HepG2 (cell line): ENCODE data around the gene SURF1. TPM values are rescaled to one million over a fixed set of nuclear protein-coding genes. Genes with fewer than 3 reads are reported as not detected.

Experiments
- ATAC-seq: fragments of 200-7000 bp; cut with Tn5 transposase; 3 replicates; pipeline ENCODE4 v1.9.1; 2020; ENCODE audit warnings: mild to moderate bottlenecking, moderate library complexity
- BruUV-seq: library from RNA; stranded (reverse); fragments of 400-500 nt; replicated peaks from 2 replicates; lab custom pipeline; 2021; lab: Mats Ljungman, UMichigan
- CTCF ChIA-PET: fragments of 300-600 bp; formaldehyde crosslinking; extraction: SDS; loops from one replicate; lab custom pipeline; 2021; ENCODE audit warnings: low total read pairs, inconsistent platforms, low intra/inter-chr PET ratio; lab: Yijun Ruan, JAX
- POLR2A ChIA-PET: fragments of 350-600 bp; sonication (Branson Sonifier 250); formaldehyde crosslinking; loops from one replicate; lab custom pipeline; 2020; ENCODE audit warnings: antibody characterized with exemption, inconsistent platforms; lab: Yijun Ruan, JAX
- DNase-seq: peaks from one replicate; pipeline ENCODE4 v3.0.0-alpha.2; 2015; ENCODE audit warnings: low spot score
- FAIRE-seq: peaks from 3 replicates; lab custom pipeline; 2011; peaks lifted over from hg19 to GRCh38; lab: Jason Lieb, UNC
- H2AFZ ChIP-seq: one replicate; pipeline ENCODE4 v1.6.1; 2011; ENCODE audit warnings: low read length, inconsistent platforms
- H3K27ac ChIP-seq: fragments of 300-600 bp; 3 replicates; pipeline ENCODE4 v1.8.0; 2011; ENCODE audit warnings: mixed run types, mild to moderate bottlenecking, mixed read lengths, low read length, inconsistent platforms; ENCODE audit not compliant: insufficient read depth; ENCODE audit errors: extremely low read length
- H3K27me3 ChIP-seq, 2 experiments: fragments of 200-600 bp in 1 of 2; 2 replicates in 1 of 2; 3 replicates in 1 of 2; pipeline versions ENCODE4 v1.6.0 to v1.8.0; 2011; ENCODE audit warnings: low read length in 2 of 2, mild to moderate bottlenecking in 2 of 2, moderate library complexity in 2 of 2, inconsistent platforms in 1 of 2; ENCODE audit not compliant: insufficient read depth in 2 of 2, control insufficient read depth in 1 of 2
- H3K36me3 ChIP-seq, 2 experiments: fragments of 200-600 bp in 1 of 2; replicated peaks in 1 of 2; 2 replicates in 1 of 2; 3 replicates in 1 of 2; pipeline versions ENCODE4 v1.5.1 to v1.8.0; 2011; ENCODE audit warnings: low read length in 2 of 2, inconsistent platforms in 1 of 2; ENCODE audit not compliant: insufficient read depth in 2 of 2, control insufficient read depth in 1 of 2
- H3K4me1 ChIP-seq: 2 replicates; pipeline ENCODE4 v1.5.1; 2012; ENCODE audit warnings: low read length, inconsistent platforms; ENCODE audit not compliant: insufficient read depth
- H3K4me2 ChIP-seq: 2 replicates; pipeline ENCODE4 v1.6.0; 2011; ENCODE audit warnings: low read depth, low read length, inconsistent platforms
- H3K4me3 ChIP-seq, 3 experiments: fragments of 200-600 bp in 1 of 3; sonication (generic), shearing (Covaris generic) in 1 of 3; replicated peaks in 1 of 3; 2 replicates each; pipeline ENCODE4 v1.5.1; 2011 to 2016; ENCODE audit warnings: low read length in 3 of 3, inconsistent platforms in 2 of 3, low read depth in 2 of 3, mild to moderate bottlenecking in 2 of 3, control low read depth in 1 of 3, mixed read lengths in 1 of 3; ENCODE audit not compliant: insufficient read depth in 1 of 3
- H3K79me2 ChIP-seq: one replicate; pipeline ENCODE4 v1.6.1; 2011; ENCODE audit warnings: low read length, inconsistent platforms; ENCODE audit not compliant: insufficient read depth
- H3K9ac ChIP-seq: 2 replicates; pipeline ENCODE4 v1.6.0; 2011; ENCODE audit warnings: mild to moderate bottlenecking, low read depth, low read length, inconsistent platforms; ENCODE audit not compliant: insufficient read depth
- H3K9me3 ChIP-seq: 2 replicates; pipeline ENCODE4 v1.5.1; 2012; ENCODE audit warnings: mild to moderate bottlenecking, low read length
- H4K20me1 ChIP-seq: 2 replicates; pipeline ENCODE4 v1.6.0; 2011; ENCODE audit warnings: inconsistent platforms, mild to moderate bottlenecking, low read length, moderate library complexity; ENCODE audit not compliant: insufficient read depth
- POLR2G ChIP-seq: fragments of 200-400 bp; formaldehyde crosslinking; IDR thresholded peaks from 2 replicates; pipeline ENCODE4 v1.6.1; 2018; ENCODE audit warnings: mild to moderate bottlenecking, low read depth, low read length, moderate library complexity
- RELA ChIP-seq: sonication (generic); formaldehyde crosslinking; IDR thresholded peaks from 2 replicates; pipeline ENCODE4 v1.4.0; 2020; ENCODE audit warnings: missing genetic modification reagents
- STAT6 ChIP-seq: sonication (generic); formaldehyde crosslinking; IDR thresholded peaks from 2 replicates; pipeline ENCODE4 v1.4.0; 2020; ENCODE audit warnings: missing genetic modification reagents, mild to moderate bottlenecking, borderline replicate concordance
- ZNF230 ChIP-seq: sonication (generic); formaldehyde crosslinking; IDR thresholded peaks from 2 replicates; pipeline ENCODE4 v1.4.0; 2020; ENCODE audit warnings: mild to moderate bottlenecking, missing genetic modification reagents
- ZSCAN20 ChIP-seq: sonication (generic); formaldehyde crosslinking; IDR thresholded peaks from 2 replicates; pipeline ENCODE4 v1.4.0; 2020; ENCODE audit warnings: missing genetic modification reagents, mild to moderate bottlenecking, borderline replicate concordance
- WGBS: methylation state at CpG from one replicate; pipeline ENCODE4 v1.1.6; 2017; ENCODE audit warnings: low lambda C conversion rate; 5-methylcytosine and 5-hydroxymethylcytosine counted together
- in situ Hi-C: cut with HindIII; loops from 2 replicates; pipeline ENCODE4 v1.10.0; 2017; ENCODE audit warnings: low pct_unique_long_range_greater_than_20kb; ENCODE audit not compliant: extremely low pct_ligation_motif_present
- intact Hi-C: fragments of 100-400 bp; cut with micrococcal nuclease; formaldehyde crosslinking; loops from one replicate; pipeline ENCODE4 v1.10.0; 2022; ENCODE audit not compliant: unreplicated experiment
- polyA plus RNA-seq, 8 experiments: library from polyadenylated mRNA; depleted of rRNA in 3 of 8; stranded (reverse) in 7 of 8; unstranded in 1 of 8; fragments of >200 nt; fragmentation: Illumina TruSeq in 4 of 8; extraction: Trizol in 4 of 8; gene quantifications; 2 replicates each; pipeline versions ENCODE4 v1.2.1 to v1.2.3, GENCODE V29; 2011 to 2016; ENCODE audit warnings: low read depth in 4 of 8, missing spikeins in 1 of 8, mixed read lengths in 1 of 8; ENCODE audit not compliant: insufficient read depth in 1 of 8
- total RNA-seq, 5 experiments: library from RNA; depleted of rRNA; stranded (reverse); fragments of >200 nt; fragmentation: Illumina TruSeq; extraction: Trizol; gene quantifications; 2 replicates each; pipeline ENCODE4 v1.2.3, GENCODE V29; 2016; ENCODE audit warnings: low read depth in 1 of 5
- TF ChIP-seq, protein P1 (sequence below): sonication (generic); formaldehyde crosslinking; conservative IDR thresholded peaks from 2 replicates; pipeline ENCODE4 v1.4.0; 2020; ENCODE audit warnings: missing genetic modification reagents
- TF ChIP-seq, protein P2 (sequence below): sonication (generic); formaldehyde crosslinking; IDR thresholded peaks from 2 replicates; pipeline ENCODE4 v1.4.0; 2020; ENCODE audit warnings: missing genetic modification reagents

Gene SURF1
- total and polyA plus RNA-seq, 2 of the 13 experiments (the other 11 are each of a cell fraction or from before 2014, with no cell fraction given) = 17.8 to 40.7 TPM

DNA sequence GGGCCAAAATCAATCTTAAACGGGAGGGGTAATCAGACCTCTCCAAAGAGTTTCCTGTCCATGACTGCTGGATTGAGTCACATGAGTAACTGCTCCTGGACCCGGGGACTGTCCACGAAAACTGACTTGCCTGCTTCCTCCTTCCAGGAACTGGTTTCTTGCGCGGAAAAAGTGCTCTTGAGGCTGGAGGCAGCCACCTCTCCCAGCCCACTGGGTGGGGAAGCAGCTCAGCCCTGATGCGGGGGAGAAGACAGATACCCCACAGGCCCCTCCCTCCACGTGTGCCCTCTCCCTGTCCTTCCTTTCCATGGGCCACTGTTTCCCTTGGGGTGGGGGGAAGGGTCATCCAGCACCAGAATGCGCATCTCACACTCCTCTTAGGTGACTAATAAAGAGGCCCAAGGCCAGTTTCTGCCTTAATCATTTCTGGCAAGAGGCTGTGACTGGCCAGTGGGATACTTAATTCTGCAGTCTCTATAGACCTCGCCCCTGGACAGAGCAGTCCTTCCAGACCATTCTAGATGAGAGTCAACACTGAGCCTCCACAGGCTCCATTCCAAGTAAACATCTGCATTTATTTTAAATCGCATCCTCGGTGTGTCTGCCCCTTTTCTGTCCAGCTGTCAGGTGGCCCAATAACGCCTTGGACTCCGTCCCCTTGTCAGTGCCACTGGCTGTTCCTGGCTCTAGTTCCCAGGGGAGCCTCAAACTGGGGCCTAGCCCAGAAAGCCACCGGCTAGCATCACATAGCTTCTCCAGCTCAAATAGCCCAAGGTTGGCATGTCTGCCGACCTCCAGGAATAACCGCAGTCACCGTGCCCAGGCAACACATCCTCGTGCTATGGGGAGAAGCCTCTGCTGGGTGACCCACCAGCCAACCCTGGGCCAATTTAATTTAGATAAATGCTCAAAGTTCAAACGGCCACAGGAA lies 49.5 kb upstream of the SURF1 start:
- CTCF ChIA-PET = interaction anchor here (0.6 to 1.9 kb wide), 3 partner anchors 16 to 80 kb away, joined by 4 to 39 read pairs (median 6); partner anchors contain the start of gene ADAMTS13
- H4K20me1 ChIP-seq = 0 out of 2 replicates have a peak, but pooled peaks cover 4% of the 10 kb centered on the region
- no peak overlapping the region for H3K4me2 ChIP-seq
- DNase-seq (no peak), ATAC-seq (no peak), FAIRE-seq (no peak)
- peaks cover 24 to 46% of the 10 kb centered on the region in 2 experiments; a peak in 4 of 5 replicates for H3K36me3 ChIP-seq
- peaks cover 8% of the 10 kb centered on the region for H3K4me1 ChIP-seq
- BruUV-seq = no TSS peak
- H3K27ac ChIP-seq = no peak overlapping the region
- POLR2A ChIA-PET = no interaction called here
- intact Hi-C loops (loop anchor here (2.0 kb wide), 1 partner anchor 19 kb away; no protein-coding TSS in a partner anchor), in situ Hi-C loops (loop anchor here (5.0 kb wide), 2 partner anchors 48 to 82 kb away; partner anchors contain the start of genes SURF1 and SURF2)
- H2AFZ ChIP-seq = no peak overlapping the region
- H3K79me2 ChIP-seq = no peaks in the 10 kb centered on the region
- H3K27me3 ChIP-seq = no peaks in the 10 kb centered on the region
- no peak overlapping the region for H3K9ac ChIP-seq
- H3K4me3 ChIP-seq = no peak overlapping the region
- WGBS = 94% methylated on average over 14 of the region's 19 CpGs
- TF ChIP-seq, protein P1, sequence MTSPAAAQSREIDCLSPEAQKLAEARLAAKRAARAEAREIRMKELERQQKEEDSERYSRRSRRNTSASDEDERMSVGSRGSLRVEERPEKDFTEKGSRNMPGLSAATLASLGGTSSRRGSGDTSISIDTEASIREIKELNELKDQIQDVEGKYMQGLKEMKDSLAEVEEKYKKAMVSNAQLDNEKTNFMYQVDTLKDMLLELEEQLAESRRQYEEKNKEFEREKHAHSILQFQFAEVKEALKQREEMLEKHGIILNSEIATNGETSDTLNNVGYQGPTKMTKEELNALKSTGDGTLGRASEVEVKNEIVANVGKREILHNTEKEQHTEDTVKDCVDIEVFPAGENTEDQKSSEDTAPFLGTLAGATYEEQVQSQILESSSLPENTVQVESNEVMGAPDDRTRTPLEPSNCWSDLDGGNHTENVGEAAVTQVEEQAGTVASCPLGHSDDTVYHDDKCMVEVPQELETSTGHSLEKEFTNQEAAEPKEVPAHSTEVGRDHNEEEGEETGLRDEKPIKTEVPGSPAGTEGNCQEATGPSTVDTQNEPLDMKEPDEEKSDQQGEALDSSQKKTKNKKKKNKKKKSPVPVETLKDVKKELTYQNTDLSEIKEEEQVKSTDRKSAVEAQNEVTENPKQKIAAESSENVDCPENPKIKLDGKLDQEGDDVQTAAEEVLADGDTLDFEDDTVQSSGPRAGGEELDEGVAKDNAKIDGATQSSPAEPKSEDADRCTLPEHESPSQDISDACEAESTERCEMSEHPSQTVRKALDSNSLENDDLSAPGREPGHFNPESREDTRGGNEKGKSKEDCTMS (CRISPR knock-in tag) = no peak
- TF ChIP-seq, protein P2, sequence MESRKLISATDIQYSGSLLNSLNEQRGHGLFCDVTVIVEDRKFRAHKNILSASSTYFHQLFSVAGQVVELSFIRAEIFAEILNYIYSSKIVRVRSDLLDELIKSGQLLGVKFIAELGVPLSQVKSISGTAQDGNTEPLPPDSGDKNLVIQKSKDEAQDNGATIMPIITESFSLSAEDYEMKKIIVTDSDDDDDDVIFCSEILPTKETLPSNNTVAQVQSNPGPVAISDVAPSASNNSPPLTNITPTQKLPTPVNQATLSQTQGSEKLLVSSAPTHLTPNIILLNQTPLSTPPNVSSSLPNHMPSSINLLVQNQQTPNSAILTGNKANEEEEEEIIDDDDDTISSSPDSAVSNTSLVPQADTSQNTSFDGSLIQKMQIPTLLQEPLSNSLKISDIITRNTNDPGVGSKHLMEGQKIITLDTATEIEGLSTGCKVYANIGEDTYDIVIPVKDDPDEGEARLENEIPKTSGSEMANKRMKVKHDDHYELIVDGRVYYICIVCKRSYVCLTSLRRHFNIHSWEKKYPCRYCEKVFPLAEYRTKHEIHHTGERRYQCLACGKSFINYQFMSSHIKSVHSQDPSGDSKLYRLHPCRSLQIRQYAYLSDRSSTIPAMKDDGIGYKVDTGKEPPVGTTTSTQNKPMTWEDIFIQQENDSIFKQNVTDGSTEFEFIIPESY (CRISPR knock-in tag) = peak; percentile 40; the same call in 1 of the 2 replicates
- no peak for TF ChIP-seq ZNF230
- TF ChIP-seq RELA (CRISPR knock-in tag) = no peak
- no peak for TF ChIP-seq STAT6
- TF ChIP-seq ZSCAN20 = no peak
- TF ChIP-seq POLR2G = 0 out of 2 replicates have a peak, but pooled peaks have one; percentile 10
- no peaks in the 10 kb centered on the region for H3K9me3 ChIP-seq
